SK-N-SH (cell line): ENCODE results near the gene DTNBP1. TPM values are rescaled to one million over a fixed set of nuclear protein-coding genes. Genes with fewer than 3 reads are reported as not detected.

Source experiments
- CTCF ChIA-PET: fragments of 300-600, 350-600 bp; formaldehyde crosslinking; extraction: SDS; loops from one replicate; lab custom pipeline; 2021; lab: Yijun Ruan, JAX
- POLR2A ChIA-PET: fragments of 350-600 bp; sonication (Branson Sonifier 250); formaldehyde crosslinking; extraction: SDS; loops from one replicate; lab custom pipeline; 2020; ENCODE audit warnings: antibody characterized with exemption, inconsistent platforms; lab: Yijun Ruan, JAX
- DNase-seq: peaks from one replicate; pipeline ENCODE4 v3.0.0; 2012
- H2AFZ ChIP-seq: fragments of 200-600 bp; sonication (generic); 2 replicates; pipeline ENCODE4 v1.8.1; 2016; ENCODE audit warnings: antibody characterized with exemption, mild to moderate bottlenecking, low read depth
- H3F3A ChIP-seq: fragments of 200-600 bp; sonication (generic); replicated peaks from 2 replicates; pipeline ENCODE3; 2016; ENCODE audit warnings: antibody characterized with exemption, mild to moderate bottlenecking; ENCODE audit not compliant: insufficient read depth
- H3K27ac ChIP-seq, 2 experiments: fragments of 200-500 bp in 1 of 2; fragments of 200-600 bp in 1 of 2; sonication (Bioruptor generic) in 1 of 2; sonication (generic), shearing (Covaris generic) in 1 of 2; 2 replicates each; pipeline versions ENCODE4 v1.5.1 to v1.6.1; 2014 to 2016; ENCODE audit warnings: low read depth in 2 of 2, inconsistent platforms in 1 of 2, low read length in 1 of 2, mild to moderate bottlenecking in 1 of 2, mixed read lengths in 1 of 2
- H3K27me3 ChIP-seq: fragments of 200-600 bp; sonication (generic), shearing (Covaris generic); 2 replicates; pipeline ENCODE4 v1.6.1; 2016; ENCODE audit warnings: mixed run types; ENCODE audit not compliant: insufficient read depth
- H3K36me3 ChIP-seq, 2 experiments: fragments of 200-500 bp in 1 of 2; fragments of 200-600 bp in 1 of 2; sonication (Bioruptor generic) in 1 of 2; sonication (generic) in 1 of 2; replicated peaks in 1 of 2; 2 replicates each; pipeline versions ENCODE3 to v1.5.1; 2014 to 2016; ENCODE audit warnings: low read length in 1 of 2, mild to moderate bottlenecking in 1 of 2; ENCODE audit not compliant: insufficient read depth in 2 of 2, control insufficient read depth in 1 of 2
- H3K4me1 ChIP-seq, 2 experiments: fragments of 200-500 bp in 1 of 2; fragments of 200-600 bp in 1 of 2; sonication (Bioruptor generic) in 1 of 2; sonication (generic), shearing (Covaris generic) in 1 of 2; 2 replicates each; pipeline versions ENCODE4 v1.5.1 to v1.6.1; 2014 to 2016; ENCODE audit warnings: low read depth in 1 of 2, low read length in 1 of 2, mixed run types in 1 of 2; ENCODE audit not compliant: insufficient read depth in 2 of 2, control insufficient read depth in 1 of 2
- H3K4me2 ChIP-seq: fragments of 200-600 bp; sonication (generic), shearing (Covaris generic); 2 replicates; pipeline ENCODE4 v1.6.1; 2017; ENCODE audit warnings: mixed run types
- H3K4me3 ChIP-seq, 2 experiments: fragments of 200-500 bp in 1 of 2; fragments of 200-600 bp in 1 of 2; sonication (Bioruptor generic) in 1 of 2; sonication (generic), shearing (Covaris generic) in 1 of 2; 2 replicates each; pipeline versions ENCODE4 v1.5.1 to v1.8.1; 2014 to 2016; ENCODE audit warnings: low read depth in 2 of 2, inconsistent platforms in 1 of 2, low read length in 1 of 2, mild to moderate bottlenecking in 1 of 2, mixed read lengths in 1 of 2, moderate library complexity in 1 of 2
- H3K79me2 ChIP-seq: fragments of 200-600 bp; sonication (generic); 2 replicates; pipeline ENCODE4 v1.8.1; 2017; ENCODE audit warnings: mild to moderate bottlenecking; ENCODE audit not compliant: insufficient read depth
- H3K9ac ChIP-seq: fragments of 200-600 bp; sonication (generic); 2 replicates; pipeline ENCODE4 v1.6.1; 2017; ENCODE audit warnings: mixed run types
- H3K9me2 ChIP-seq: fragments of 200-600 bp; sonication (generic); 2 replicates; pipeline ENCODE4 v1.6.1; 2017; ENCODE audit warnings: mixed run types
- H3K9me3 ChIP-seq: fragments of 200-600 bp; sonication (generic); 2 replicates; pipeline ENCODE4 v1.6.1; 2017; ENCODE audit warnings: mixed run types, mild to moderate bottlenecking, moderate library complexity
- H4K20me1 ChIP-seq: fragments of 200-600 bp; sonication (generic); 2 replicates; pipeline ENCODE4 v1.6.1; 2017; ENCODE audit warnings: mild to moderate bottlenecking, mixed run types; ENCODE audit not compliant: insufficient read depth
- CHD2 ChIP-seq: fragments of 150-350 bp; IDR thresholded peaks from 2 replicates; pipeline ENCODE4 v1.6.1; 2018; ENCODE audit warnings: low read length; ENCODE audit not compliant: partially characterized antibody
- GABPA ChIP-seq: IDR thresholded peaks from 2 replicates; pipeline ENCODE4 v1.4.0; 2012; ENCODE audit warnings: low read depth, mild to moderate bottlenecking
- RAD21 ChIP-seq: IDR thresholded peaks from 2 replicates; pipeline ENCODE4 v1.6.1; 2012; ENCODE audit warnings: mild to moderate bottlenecking, low read length
- SMC3 ChIP-seq: IDR thresholded peaks from 2 replicates; pipeline ENCODE4 v1.6.1; 2012; ENCODE audit warnings: low read depth, low read length, improper control_type of control experiment
- ZBTB33 ChIP-seq: IDR thresholded peaks from 2 replicates; pipeline ENCODE4 v1.4.0; 2012; ENCODE audit warnings: low read depth, borderline replicate concordance
- WGBS: methylation state at CpG from one replicate; pipeline ENCODE4 v1.1.6; 2017; ENCODE audit warnings: low lambda C conversion rate; 5-methylcytosine and 5-hydroxymethylcytosine counted together
- polyA plus RNA-seq, 3 experiments: library from polyadenylated mRNA; depleted of rRNA; stranded (reverse); fragments of >200 nt; gene quantifications; 2 replicates each; pipeline ENCODE4 v1.2.3, GENCODE V29; 2012
- TF ChIP-seq, protein P1 (sequence below): IDR thresholded peaks from 2 replicates; pipeline ENCODE4 v1.4.0; 2012; ENCODE audit warnings: low read depth
- TF ChIP-seq, protein P2 (sequence below): IDR thresholded peaks from 2 replicates; pipeline ENCODE4 v1.6.1; 2012; ENCODE audit warnings: mild to moderate bottlenecking, low read depth, low read length, moderate library complexity
- TF ChIP-seq, protein P3 (sequence below): fragments of 150-350 bp; IDR thresholded peaks from 2 replicates; pipeline ENCODE4 v1.6.1; 2016; ENCODE audit warnings: mild to moderate bottlenecking, low read depth, low read length
- TF ChIP-seq, protein P4 (sequence below): IDR thresholded peaks from 2 replicates; pipeline ENCODE4 v1.4.0; 2012; ENCODE audit warnings: low read depth, borderline replicate concordance

The DTNBP1 gene
- polyA plus RNA-seq, 1 of the 3 experiments (the other 2 are of a cell fraction), result 19.7 TPM

- DNase-seq, result no peak
- ChIA-PET POLR2A (no interaction called here), CTCF (interaction anchor here (1.9 kb wide), 1 partner anchor 20 kb away, joined by 8 read pairs; no protein-coding TSS in a partner anchor)
- no peak overlapping the region for H2AFZ ChIP-seq
- H3K79me2 ChIP-seq, result no peaks in the 10 kb centered on the region
- no peaks in the 10 kb centered on the region for H3K9me2 ChIP-seq
- H3K9me3 ChIP-seq, result no peaks in the 10 kb centered on the region
- no peak overlapping the region for H3K4me2 ChIP-seq
- no peak overlapping the region for H3K27ac ChIP-seq
- H3K27me3 ChIP-seq, result peaks cover 23% of the 10 kb centered on the region
- no CpG with 5 or more reads among the region's 1 CpG for WGBS
- TF ChIP-seq, protein P1, sequence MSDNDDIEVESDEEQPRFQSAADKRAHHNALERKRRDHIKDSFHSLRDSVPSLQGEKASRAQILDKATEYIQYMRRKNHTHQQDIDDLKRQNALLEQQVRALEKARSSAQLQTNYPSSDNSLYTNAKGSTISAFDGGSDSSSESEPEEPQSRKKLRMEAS, result no peak
- TF ChIP-seq CHD2, result no peak
- TF ChIP-seq ZBTB33, result no peak
- TF ChIP-seq, protein P2, sequence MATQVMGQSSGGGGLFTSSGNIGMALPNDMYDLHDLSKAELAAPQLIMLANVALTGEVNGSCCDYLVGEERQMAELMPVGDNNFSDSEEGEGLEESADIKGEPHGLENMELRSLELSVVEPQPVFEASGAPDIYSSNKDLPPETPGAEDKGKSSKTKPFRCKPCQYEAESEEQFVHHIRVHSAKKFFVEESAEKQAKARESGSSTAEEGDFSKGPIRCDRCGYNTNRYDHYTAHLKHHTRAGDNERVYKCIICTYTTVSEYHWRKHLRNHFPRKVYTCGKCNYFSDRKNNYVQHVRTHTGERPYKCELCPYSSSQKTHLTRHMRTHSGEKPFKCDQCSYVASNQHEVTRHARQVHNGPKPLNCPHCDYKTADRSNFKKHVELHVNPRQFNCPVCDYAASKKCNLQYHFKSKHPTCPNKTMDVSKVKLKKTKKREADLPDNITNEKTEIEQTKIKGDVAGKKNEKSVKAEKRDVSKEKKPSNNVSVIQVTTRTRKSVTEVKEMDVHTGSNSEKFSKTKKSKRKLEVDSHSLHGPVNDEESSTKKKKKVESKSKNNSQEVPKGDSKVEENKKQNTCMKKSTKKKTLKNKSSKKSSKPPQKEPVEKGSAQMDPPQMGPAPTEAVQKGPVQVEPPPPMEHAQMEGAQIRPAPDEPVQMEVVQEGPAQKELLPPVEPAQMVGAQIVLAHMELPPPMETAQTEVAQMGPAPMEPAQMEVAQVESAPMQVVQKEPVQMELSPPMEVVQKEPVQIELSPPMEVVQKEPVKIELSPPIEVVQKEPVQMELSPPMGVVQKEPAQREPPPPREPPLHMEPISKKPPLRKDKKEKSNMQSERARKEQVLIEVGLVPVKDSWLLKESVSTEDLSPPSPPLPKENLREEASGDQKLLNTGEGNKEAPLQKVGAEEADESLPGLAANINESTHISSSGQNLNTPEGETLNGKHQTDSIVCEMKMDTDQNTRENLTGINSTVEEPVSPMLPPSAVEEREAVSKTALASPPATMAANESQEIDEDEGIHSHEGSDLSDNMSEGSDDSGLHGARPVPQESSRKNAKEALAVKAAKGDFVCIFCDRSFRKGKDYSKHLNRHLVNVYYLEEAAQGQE, result no peak
- TF ChIP-seq, protein P3, sequence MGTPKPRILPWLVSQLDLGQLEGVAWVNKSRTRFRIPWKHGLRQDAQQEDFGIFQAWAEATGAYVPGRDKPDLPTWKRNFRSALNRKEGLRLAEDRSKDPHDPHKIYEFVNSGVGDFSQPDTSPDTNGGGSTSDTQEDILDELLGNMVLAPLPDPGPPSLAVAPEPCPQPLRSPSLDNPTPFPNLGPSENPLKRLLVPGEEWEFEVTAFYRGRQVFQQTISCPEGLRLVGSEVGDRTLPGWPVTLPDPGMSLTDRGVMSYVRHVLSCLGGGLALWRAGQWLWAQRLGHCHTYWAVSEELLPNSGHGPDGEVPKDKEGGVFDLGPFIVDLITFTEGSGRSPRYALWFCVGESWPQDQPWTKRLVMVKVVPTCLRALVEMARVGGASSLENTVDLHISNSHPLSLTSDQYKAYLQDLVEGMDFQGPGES, result no peak
- no peak for TF ChIP-seq RAD21
- no peak for TF ChIP-seq SMC3
- TF ChIP-seq, protein P4, sequence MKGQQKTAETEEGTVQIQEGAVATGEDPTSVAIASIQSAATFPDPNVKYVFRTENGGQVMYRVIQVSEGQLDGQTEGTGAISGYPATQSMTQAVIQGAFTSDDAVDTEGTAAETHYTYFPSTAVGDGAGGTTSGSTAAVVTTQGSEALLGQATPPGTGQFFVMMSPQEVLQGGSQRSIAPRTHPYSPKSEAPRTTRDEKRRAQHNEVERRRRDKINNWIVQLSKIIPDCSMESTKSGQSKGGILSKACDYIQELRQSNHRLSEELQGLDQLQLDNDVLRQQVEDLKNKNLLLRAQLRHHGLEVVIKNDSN, result no peak
- no peak for TF ChIP-seq GABPA
- no peak overlapping the region for H3K4me3 ChIP-seq
- no peaks in the 10 kb centered on the region for H4K20me1 ChIP-seq
- no peaks in the 10 kb centered on the region for H3F3A ChIP-seq
- H3K4me1 ChIP-seq, result peaks cover 0 to 14% of the 10 kb centered on the region in 2 experiments; a peak in 2 of 4 replicates
- H3K9ac ChIP-seq, result no peak overlapping the region
- no peaks in the 10 kb centered on the region for H3K36me3 ChIP-seq
These were observed 9.5 kb upstream of the DTNBP1 start for GRCh38 chr6:15672291-15672690.
